ENCODE results near the gene KRT72.

Gene KRT72

DNA sequence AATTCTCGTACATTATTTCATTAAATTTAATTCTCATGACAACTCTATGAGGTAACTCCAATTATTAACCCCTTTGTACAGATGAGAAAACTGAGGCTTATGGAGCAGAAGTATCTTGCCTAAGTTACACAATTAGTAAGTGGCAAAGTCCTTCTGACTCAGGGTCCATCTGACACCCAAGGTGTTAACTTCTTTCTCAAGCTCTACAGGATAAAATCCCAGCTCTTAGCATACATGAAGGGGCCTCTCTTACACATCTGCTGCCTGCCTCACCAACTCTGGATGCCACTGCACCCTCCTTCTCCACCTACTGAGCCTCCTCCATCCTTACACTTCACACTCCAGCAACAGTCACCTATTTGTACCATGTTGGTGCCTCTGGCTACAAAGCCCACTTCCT lies 4.3 kb upstream of the KRT72 start:
- no peak for TF ChIP-seq TAF1 (IDR thresholded peaks at IDR 0.05; ENCODE audit: low read depth)
- TF ChIP-seq FOXM1 (IDR thresholded peaks at IDR 0.05; ENCODE audit: borderline replicate concordance, low read depth): no peak
- TF ChIP-seq, protein P1, sequence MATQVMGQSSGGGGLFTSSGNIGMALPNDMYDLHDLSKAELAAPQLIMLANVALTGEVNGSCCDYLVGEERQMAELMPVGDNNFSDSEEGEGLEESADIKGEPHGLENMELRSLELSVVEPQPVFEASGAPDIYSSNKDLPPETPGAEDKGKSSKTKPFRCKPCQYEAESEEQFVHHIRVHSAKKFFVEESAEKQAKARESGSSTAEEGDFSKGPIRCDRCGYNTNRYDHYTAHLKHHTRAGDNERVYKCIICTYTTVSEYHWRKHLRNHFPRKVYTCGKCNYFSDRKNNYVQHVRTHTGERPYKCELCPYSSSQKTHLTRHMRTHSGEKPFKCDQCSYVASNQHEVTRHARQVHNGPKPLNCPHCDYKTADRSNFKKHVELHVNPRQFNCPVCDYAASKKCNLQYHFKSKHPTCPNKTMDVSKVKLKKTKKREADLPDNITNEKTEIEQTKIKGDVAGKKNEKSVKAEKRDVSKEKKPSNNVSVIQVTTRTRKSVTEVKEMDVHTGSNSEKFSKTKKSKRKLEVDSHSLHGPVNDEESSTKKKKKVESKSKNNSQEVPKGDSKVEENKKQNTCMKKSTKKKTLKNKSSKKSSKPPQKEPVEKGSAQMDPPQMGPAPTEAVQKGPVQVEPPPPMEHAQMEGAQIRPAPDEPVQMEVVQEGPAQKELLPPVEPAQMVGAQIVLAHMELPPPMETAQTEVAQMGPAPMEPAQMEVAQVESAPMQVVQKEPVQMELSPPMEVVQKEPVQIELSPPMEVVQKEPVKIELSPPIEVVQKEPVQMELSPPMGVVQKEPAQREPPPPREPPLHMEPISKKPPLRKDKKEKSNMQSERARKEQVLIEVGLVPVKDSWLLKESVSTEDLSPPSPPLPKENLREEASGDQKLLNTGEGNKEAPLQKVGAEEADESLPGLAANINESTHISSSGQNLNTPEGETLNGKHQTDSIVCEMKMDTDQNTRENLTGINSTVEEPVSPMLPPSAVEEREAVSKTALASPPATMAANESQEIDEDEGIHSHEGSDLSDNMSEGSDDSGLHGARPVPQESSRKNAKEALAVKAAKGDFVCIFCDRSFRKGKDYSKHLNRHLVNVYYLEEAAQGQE (IDR thresholded peaks at IDR 0.05; ENCODE audit: low read depth): no peak
- no peak for TF ChIP-seq EGR1 (IDR thresholded peaks at IDR 0.05)
- TF ChIP-seq, protein P2, sequence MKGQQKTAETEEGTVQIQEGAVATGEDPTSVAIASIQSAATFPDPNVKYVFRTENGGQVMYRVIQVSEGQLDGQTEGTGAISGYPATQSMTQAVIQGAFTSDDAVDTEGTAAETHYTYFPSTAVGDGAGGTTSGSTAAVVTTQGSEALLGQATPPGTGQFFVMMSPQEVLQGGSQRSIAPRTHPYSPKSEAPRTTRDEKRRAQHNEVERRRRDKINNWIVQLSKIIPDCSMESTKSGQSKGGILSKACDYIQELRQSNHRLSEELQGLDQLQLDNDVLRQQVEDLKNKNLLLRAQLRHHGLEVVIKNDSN (IDR thresholded peaks at IDR 0.05): no peak
- TF ChIP-seq CEBPB (IDR thresholded peaks at IDR 0.05): no peak
- no peak for TF ChIP-seq RAD21 (IDR thresholded peaks at IDR 0.05; ENCODE audit: low read depth)

GRCh38 chr12:52604859-52605258 lies 3.6 kb upstream of the KRT72 start:
- TF ChIP-seq TCF12 (IDR thresholded peaks at IDR 0.05; ENCODE audit: low read depth) (no peak), TEAD4 (IDR thresholded peaks at IDR 0.05) (no peak), MAX (IDR thresholded peaks at IDR 0.05) (no peak), EP300 (IDR thresholded peaks at IDR 0.05; ENCODE audit: borderline replicate concordance) (no peak)
- TF ChIP-seq, protein P2 (IDR thresholded peaks at IDR 0.05): peak; percentile 89

- TF ChIP-seq TEAD4 (IDR thresholded peaks at IDR 0.05) (no peak), CEBPB (IDR thresholded peaks at IDR 0.05) (no peak), TAF1 (IDR thresholded peaks at IDR 0.05; ENCODE audit: low read depth) (no peak), NFIC (IDR thresholded peaks at IDR 0.05) (no peak), FOXM1 (IDR thresholded peaks at IDR 0.05; ENCODE audit: borderline replicate concordance, low read depth) (no peak), TCF12 (IDR thresholded peaks at IDR 0.05; ENCODE audit: low read depth) (no peak), ZBTB7A (IDR thresholded peaks at IDR 0.05; ENCODE audit: low read depth) (no peak), CREB1 (IDR thresholded peaks at IDR 0.05; ENCODE audit: low read depth) (no peak), EP300 (IDR thresholded peaks at IDR 0.05; ENCODE audit: borderline replicate concordance) (no peak), MAX (IDR thresholded peaks at IDR 0.05) (no peak), EGR1 (IDR thresholded peaks at IDR 0.05) (no peak), RAD21 (IDR thresholded peaks at IDR 0.05; ENCODE audit: low read depth) (no peak)
- TF ChIP-seq, protein P2 (IDR thresholded peaks at IDR 0.05): no peak
- TF ChIP-seq, protein P1 (IDR thresholded peaks at IDR 0.05; ENCODE audit: low read depth): no peak
These were observed 2.1 kb upstream of the KRT72 start for GRCh38 chr12:52603314-52603713.

DNA sequence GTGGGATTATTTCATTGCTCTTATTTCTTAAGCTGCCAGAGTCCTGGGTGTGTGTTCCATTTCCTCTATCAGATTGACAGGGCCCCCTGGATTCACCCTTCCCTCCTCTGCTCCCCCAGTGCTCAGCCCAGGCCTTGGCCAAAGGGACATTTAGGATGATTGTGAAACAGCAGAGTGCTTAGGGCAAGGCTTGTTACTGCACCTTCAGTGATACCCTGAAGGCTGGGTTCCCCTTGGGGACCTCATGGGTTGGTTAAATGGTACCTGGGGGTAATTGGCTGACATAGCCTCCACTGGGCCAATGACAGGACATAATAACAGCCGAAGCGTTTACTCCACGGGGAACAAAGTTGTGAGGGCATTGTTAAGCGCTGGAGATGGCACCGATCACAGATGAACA lies 1.3 kb upstream of the KRT72 start:
- TF ChIP-seq TEAD4 (IDR thresholded peaks at IDR 0.05): no peak
- TF ChIP-seq, protein P2 (IDR thresholded peaks at IDR 0.05): no peak
- TF ChIP-seq EGR1 (IDR thresholded peaks at IDR 0.05): no peak
- no peak for TF ChIP-seq NFIC (IDR thresholded peaks at IDR 0.05)
- TF ChIP-seq RAD21 (IDR thresholded peaks at IDR 0.05; ENCODE audit: low read depth): no peak
- no peak for TF ChIP-seq EP300 (IDR thresholded peaks at IDR 0.05; ENCODE audit: borderline replicate concordance)
- TF ChIP-seq TCF12 (IDR thresholded peaks at IDR 0.05; ENCODE audit: low read depth): no peak
- TF ChIP-seq YY1 (IDR thresholded peaks at IDR 0.05; ENCODE audit: low read depth): no peak
- no peak for TF ChIP-seq CEBPB (IDR thresholded peaks at IDR 0.05)
- TF ChIP-seq MAX (IDR thresholded peaks at IDR 0.05): no peak
- TF ChIP-seq CREB1 (IDR thresholded peaks at IDR 0.05; ENCODE audit: low read depth): no peak
- no peak for TF ChIP-seq FOXM1 (IDR thresholded peaks at IDR 0.05; ENCODE audit: borderline replicate concordance, low read depth)
- no peak for TF ChIP-seq TAF1 (IDR thresholded peaks at IDR 0.05; ENCODE audit: low read depth)
- TF ChIP-seq, protein P1 (IDR thresholded peaks at IDR 0.05; ENCODE audit: low read depth): no peak
- no peak for TF ChIP-seq ZBTB7A (IDR thresholded peaks at IDR 0.05; ENCODE audit: low read depth)
